Sigmoid colon (tissue), 4 donors: Measurements from ENCODE around the gene BCL2L1.

Experiments used
- CTCF ChIP-seq, 4 experiments: fragments of 450-650 bp in 3 of 4; fragments of 200-600 bp in 1 of 4; IDR thresholded peaks; one replicate each; pipeline ENCODE4 v1.5.1; 2016 to 2019; ENCODE audit warnings: antibody characterized with exemption in 4 of 4, mild to moderate bottlenecking in 3 of 4, moderate library complexity in 2 of 4
- EP300 ChIP-seq, 4 donors: sonication (generic); formaldehyde crosslinking; IDR thresholded peaks; one replicate each; pipeline ENCODE4 v1.6.1; 2017; ENCODE audit warnings: antibody characterized with exemption in 4 of 4
- POLR2A ChIP-seq, 2 donors: fragments of 450-650 bp; IDR thresholded peaks; one replicate each; pipeline ENCODE4 v1.6.1; 2016; ENCODE audit warnings: antibody characterized with exemption in 2 of 2, mild to moderate bottlenecking in 2 of 2, moderate library complexity in 2 of 2

- no peak for TF ChIP-seq CTCF (IDR thresholded peaks at IDR 0.05)
- no peak for TF ChIP-seq POLR2A (IDR thresholded peaks at IDR 0.05)
- no peak for TF ChIP-seq EP300 (IDR thresholded peaks at IDR 0.05)
Observed at GRCh38 chr20:31693402-31693801, 29.3 kb downstream of the BCL2L1 start.
